ENCODE results near the gene IFI27L1.

Gene IFI27L1

DNA sequence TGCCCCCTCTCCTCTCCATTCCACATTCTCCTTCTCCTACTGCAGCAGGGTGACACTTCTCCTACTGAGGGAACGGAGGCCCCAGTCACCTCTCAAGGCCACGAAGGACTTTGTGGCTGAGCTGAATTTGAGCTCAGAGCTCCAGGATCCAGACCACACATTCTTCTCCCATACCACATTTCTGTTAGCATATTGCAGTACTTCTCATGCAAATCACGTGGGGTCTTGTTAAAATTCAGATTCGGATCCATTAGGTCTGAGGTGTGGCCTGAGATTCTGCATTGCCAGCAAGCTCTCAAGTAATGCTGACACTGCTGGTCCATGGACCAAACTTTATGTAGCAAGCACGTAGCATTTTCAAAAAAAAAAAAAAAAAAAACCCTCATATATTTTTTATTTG lies 57.9 kb downstream of the IFI27L1 start:
- no peak for DNase-seq

DNA sequence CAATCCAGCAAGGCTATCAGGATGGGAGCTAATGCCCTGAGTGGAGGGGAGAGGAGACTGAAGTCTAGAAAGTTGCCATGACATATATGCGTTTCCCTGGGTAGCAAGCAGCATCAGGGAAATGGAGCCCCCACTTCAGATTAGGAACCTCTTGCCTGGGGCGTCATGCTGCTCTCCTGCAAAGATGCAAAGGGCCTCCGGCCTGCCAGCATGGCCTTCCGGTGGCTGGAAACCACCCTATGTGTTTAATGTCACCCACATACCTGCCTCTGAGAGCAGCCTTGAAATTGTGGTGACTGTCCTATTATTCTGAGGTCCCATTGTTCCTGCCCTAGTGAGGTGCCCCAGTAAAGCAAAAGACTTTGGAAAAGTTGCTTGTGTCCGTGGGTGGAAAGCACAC lies 58.3 kb downstream of the IFI27L1 start:
- DNase-seq, result no peak

DNA sequence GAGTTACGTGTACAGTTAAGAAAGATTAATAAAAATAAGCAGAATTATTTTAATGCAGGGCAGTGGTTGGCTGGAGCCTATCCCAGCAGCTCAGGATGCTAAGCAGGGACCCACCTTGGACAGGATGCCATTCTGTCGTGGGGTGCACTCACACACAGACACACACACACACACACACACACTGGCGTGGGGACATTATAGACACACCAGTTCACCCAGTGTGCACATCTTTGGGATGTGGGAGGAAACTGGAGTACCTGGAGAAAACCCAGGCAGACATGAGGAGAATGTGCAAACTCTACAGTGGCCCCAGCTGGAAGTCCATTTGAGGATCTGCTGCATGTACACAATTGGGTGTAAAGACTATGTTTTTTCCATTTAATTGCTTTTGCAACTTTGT lies 61.1 kb downstream of the IFI27L1 start:
- DNase-seq, result no peak

DNA sequence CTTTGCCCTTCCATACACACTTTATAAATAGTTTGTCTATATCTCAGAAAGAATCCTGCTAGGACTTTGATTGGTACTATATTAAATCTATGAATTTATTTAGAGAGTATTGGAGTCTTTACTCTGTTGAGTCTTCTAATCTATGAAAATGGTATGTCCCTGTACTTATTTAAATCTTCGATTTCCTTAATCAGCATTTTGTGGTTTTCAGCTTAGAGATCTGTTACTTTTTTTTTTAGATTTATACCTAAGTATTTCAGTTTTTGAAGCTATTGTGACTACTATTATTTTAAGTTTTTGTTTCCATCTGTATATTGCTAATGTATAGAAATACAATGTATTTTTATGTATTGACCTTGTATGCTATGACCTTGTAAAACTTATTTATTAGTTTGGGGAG lies 61.7 kb downstream of the IFI27L1 start:
- DNase-seq, result no peak

DNA sequence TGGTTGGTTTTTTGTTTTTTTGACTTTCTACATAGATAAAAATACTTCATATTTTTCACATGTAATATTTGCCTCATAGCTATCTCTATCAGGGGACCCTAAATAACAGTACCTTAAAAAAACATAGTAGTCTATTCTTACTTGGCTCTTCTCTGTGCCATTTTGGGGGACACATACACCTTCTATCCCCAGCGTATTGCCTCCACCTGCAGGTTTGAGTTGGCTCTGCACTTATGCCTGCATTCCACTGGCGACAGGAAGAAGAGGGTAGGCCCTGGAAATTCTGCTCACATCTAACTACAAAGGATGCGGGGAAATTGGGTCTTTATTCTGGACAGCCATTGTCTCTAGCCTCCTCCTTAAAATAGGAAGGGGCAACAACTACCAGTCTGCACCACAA lies 62.1 kb downstream of the IFI27L1 start:
- no peak for DNase-seq

DNA sequence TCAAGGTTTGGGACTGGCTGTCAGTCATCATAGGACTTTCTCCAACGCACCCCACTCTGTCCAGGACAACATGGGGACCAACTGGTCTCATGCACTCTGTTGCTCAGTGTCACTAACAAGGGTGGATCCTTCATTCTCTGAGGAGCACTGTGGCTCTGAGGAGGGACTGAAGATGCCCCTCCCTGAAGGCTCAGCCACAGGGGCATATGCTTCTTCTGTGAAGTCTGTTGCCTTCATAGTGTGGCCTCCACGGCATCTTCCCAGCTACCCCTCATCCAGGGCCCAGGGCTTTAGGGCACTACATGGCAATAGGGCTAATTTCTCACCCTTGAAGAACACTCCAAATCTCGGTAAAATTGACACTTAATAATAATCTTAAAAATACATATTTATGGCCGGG lies 62.6 kb downstream of the IFI27L1 start:
- no peak for DNase-seq

DNA sequence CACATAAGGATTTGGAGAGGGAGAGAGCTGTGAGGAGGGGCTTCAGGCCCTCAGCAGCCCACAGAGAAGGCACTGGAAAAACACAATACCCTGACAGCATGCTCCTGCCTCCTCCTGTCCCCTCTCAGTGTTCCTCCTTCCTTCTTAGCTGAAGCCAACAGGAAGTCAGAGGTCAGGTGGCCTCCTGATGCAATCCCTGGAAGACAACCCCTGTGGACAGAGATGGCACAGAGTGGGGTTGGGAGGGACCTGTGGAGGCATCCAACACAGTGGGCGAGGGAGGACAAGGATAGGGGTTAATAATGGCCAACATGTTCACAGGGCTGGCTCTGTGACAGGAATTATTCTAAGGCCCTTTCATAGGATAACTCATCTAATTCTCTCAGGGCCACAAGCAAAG lies 63.7 kb downstream of the IFI27L1 start:
- no peak for DNase-seq

DNA sequence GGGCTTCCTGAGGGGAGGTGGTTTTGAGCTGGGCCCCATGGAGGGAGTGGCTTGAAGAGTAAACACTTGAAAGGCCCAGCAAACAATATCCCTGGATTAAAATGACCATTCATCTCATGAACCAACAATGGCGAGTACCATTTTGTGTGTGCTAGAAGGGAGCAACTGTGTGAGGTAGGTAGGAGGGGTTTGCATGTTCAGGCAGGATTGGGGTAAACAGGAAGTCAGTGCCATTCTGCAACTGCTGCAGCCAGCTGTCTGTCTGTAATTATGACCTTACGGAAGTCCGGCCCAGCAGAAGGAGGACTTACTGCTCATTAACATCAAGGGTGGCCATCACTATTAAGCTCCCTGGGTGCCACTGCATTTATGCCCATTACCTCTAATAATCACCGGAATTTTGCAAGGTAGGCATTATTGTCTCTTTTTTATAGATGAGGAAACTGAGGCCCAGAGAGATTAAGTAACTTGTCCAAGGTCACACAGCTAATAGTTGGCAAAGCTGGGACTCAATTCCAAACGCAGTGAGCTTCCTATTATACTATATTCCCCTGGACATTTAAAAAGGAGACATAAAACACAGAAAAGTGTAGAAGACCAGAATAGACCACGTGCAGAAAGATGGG lies 64.9 kb downstream of the IFI27L1 start:
- no peak for DNase-seq
